OCI-LY7 (cell line): ENCODE measurements around the gene REC114. TPM values are rescaled to one million over a fixed set of nuclear protein-coding genes. Genes with fewer than 3 reads are reported as not detected.

ENCODE experiments used
- BruUV-seq: library from RNA; stranded (reverse); fragments of 400-500 nt; replicated peaks from 2 replicates; lab custom pipeline; 2021; lab: Mats Ljungman, UMichigan
- CTCF ChIA-PET: fragments of 300-600 bp; sonication (Branson Sonifier 250); formaldehyde crosslinking; loops from one replicate; lab custom pipeline; 2022; ENCODE audit warnings: antibody characterized with exemption; ENCODE audit not compliant: unreplicated experiment; lab: Charles Lee
- POLR2A ChIA-PET: fragments of 300-600 bp; sonication (Branson Sonifier 250); formaldehyde crosslinking; loops from one replicate; lab custom pipeline; 2022; ENCODE audit warnings: antibody characterized with exemption; lab: Charles Lee
- DNase-seq: peaks from one replicate; pipeline ENCODE4 v3.0.0-alpha.2; 2015; ENCODE audit warnings: low spot score
- H2AFZ ChIP-seq: fragments of 200-600 bp; sonication (generic), shearing (Covaris generic); 2 replicates; pipeline ENCODE4 v1.6.1; 2014; ENCODE audit warnings: mild to moderate bottlenecking, antibody characterized with exemption, low read length, moderate library complexity
- H3K27ac ChIP-seq: fragments of 200-600 bp; sonication (generic); 2 replicates; pipeline ENCODE4 v1.5.1; 2014; ENCODE audit warnings: mixed run types, low read depth, mild to moderate bottlenecking, moderate library complexity, low read length, inconsistent platforms; ENCODE audit not compliant: poor library complexity, severe bottlenecking
- H3K36me3 ChIP-seq: fragments of 200-600 bp; sonication (generic); 2 replicates; pipeline ENCODE4 v1.6.1; 2014; ENCODE audit warnings: mild to moderate bottlenecking, antibody characterized with exemption, low read length, moderate library complexity, mixed read lengths; ENCODE audit not compliant: insufficient read depth
- H3K4me1 ChIP-seq: fragments of 200-600 bp; sonication (generic); 2 replicates; pipeline ENCODE4 v1.5.1; 2014; ENCODE audit warnings: mild to moderate bottlenecking, low read length; ENCODE audit not compliant: insufficient read depth, poor library complexity, severe bottlenecking
- H3K4me2 ChIP-seq: fragments of 200-600 bp; sonication (generic); 2 replicates; pipeline ENCODE4 v1.6.1; 2014; ENCODE audit warnings: mild to moderate bottlenecking, low read length
- H3K4me3 ChIP-seq: fragments of 200-600 bp; sonication (generic); 2 replicates; pipeline ENCODE4 v1.5.1; 2014; ENCODE audit warnings: mild to moderate bottlenecking, low read depth, low read length; ENCODE audit not compliant: poor library complexity, severe bottlenecking
- H3K79me2 ChIP-seq: fragments of 200-600 bp; sonication (generic); 2 replicates; pipeline ENCODE4 v1.6.1; 2016; ENCODE audit warnings: low read depth, mild to moderate bottlenecking, low read length, moderate library complexity, mixed read lengths; ENCODE audit not compliant: insufficient read depth
- H3K9me2 ChIP-seq: fragments of 200-600 bp; sonication (generic); 2 replicates; pipeline ENCODE4 v1.6.1; 2016; ENCODE audit warnings: mild to moderate bottlenecking, low read length, mixed read lengths; ENCODE audit not compliant: insufficient read depth
- H3K9me3 ChIP-seq: fragments of 200-600 bp; sonication (generic); 2 replicates; pipeline ENCODE4 v1.6.1; 2014; ENCODE audit warnings: mild to moderate bottlenecking, mixed run types, low read length, mixed read lengths
- H4K20me1 ChIP-seq: fragments of 200-600 bp; sonication (generic); 2 replicates; pipeline ENCODE4 v1.6.1; 2014; ENCODE audit warnings: mild to moderate bottlenecking, antibody characterized with exemption, low read length, moderate library complexity, mixed read lengths; ENCODE audit not compliant: insufficient read depth
- CTCF ChIP-seq: fragments of 200-600 bp; sonication (generic); conservative IDR thresholded peaks from 2 replicates; pipeline ENCODE4 v1.5.1; 2014; ENCODE audit warnings: mild to moderate bottlenecking, antibody characterized with exemption, low read length, moderate library complexity, mixed read lengths
- EZH2phosphoT487 ChIP-seq: fragments of 200-600 bp; sonication (generic); IDR thresholded peaks from 2 replicates; pipeline ENCODE4 v1.6.1; 2018; ENCODE audit warnings: low read depth, borderline replicate concordance, mild to moderate bottlenecking, mixed run types, antibody characterized with exemption, low read length, moderate library complexity, mixed read lengths
- intact Hi-C: fragments of 100-400 bp; cut with micrococcal nuclease; formaldehyde crosslinking; loops from one replicate; pipeline ENCODE4 v1.10.0; 2022; ENCODE audit not compliant: unreplicated experiment
- total RNA-seq, 2 experiments: library from RNA; depleted of rRNA in 1 of 2; stranded (reverse); fragments of >200 nt in 1 of 2; shearing (Covaris generic) in 1 of 2; gene quantifications; 2 replicates each; pipeline ENCODE4 v1.2.3, GENCODE V29; 2014 to 2022

REC114 gene
- total RNA-seq, 2 experiments from 2014 or later = not detected

- no TSS peak for BruUV-seq
- POLR2A ChIA-PET = no interaction called here
- intact Hi-C loops = no loop called here
Observed at GRCh38 chr15:73480050-73480449, 37.1 kb downstream of the REC114 start.

GRCh38 chr15:73482166-73482565, 39.2 kb downstream of the REC114 start:
- CTCF ChIA-PET = no interaction called here

More at GRCh38 chr15:73480050-73480449, 37.1 kb downstream of the REC114 start:
- Histone ChIP-seq H3K4me1 (no peaks in the 10 kb centered on the region), H3K9me2 (no peaks in the 10 kb centered on the region), H4K20me1 (no peaks in the 10 kb centered on the region), H2AFZ (no peak overlapping the region), H3K4me2 (no peak overlapping the region), H3K79me2 (no peaks in the 10 kb centered on the region), H3K36me3 (no peaks in the 10 kb centered on the region), H3K9me3 (no peaks in the 10 kb centered on the region), H3K4me3 (no peak overlapping the region), H3K27ac (no peak overlapping the region)
- no peak for DNase-seq
- CTCF ChIA-PET = no interaction called here
- TF ChIP-seq EZH2phosphoT487 = no peak
- no peak for TF ChIP-seq CTCF

More at GRCh38 chr15:73482166-73482565, 39.2 kb downstream of the REC114 start:
- Histone ChIP-seq H3K79me2 (no peaks in the 10 kb centered on the region), H3K36me3 (no peaks in the 10 kb centered on the region), H4K20me1 (no peaks in the 10 kb centered on the region), H3K9me3 (no peaks in the 10 kb centered on the region), H2AFZ (no peak overlapping the region), H3K4me2 (no peak overlapping the region), H3K4me3 (no peak overlapping the region), H3K27ac (no peak overlapping the region), H3K9me2 (no peaks in the 10 kb centered on the region), H3K4me1 (no peaks in the 10 kb centered on the region)
- no peak for TF ChIP-seq EZH2phosphoT487
- no peak for TF ChIP-seq CTCF
- intact Hi-C loops = no loop called here
- POLR2A ChIA-PET = no interaction called here
- BruUV-seq = no TSS peak
- no peak for DNase-seq
